Limb (tissue), 2 donors: ENCODE measurements around the gene TPPP.

ENCODE experiments used
- DNase-seq, 2 donors: peaks; one replicate each; pipeline ENCODE4 v3.0.0-alpha.2; 2016; ENCODE audit errors: extremely low spot score in 2 of 2

The TPPP gene

GRCh38 chr5:665956-666711 lies 27.0 kb downstream of the TPPP start:
- DNase-seq, result no peak

DNA sequence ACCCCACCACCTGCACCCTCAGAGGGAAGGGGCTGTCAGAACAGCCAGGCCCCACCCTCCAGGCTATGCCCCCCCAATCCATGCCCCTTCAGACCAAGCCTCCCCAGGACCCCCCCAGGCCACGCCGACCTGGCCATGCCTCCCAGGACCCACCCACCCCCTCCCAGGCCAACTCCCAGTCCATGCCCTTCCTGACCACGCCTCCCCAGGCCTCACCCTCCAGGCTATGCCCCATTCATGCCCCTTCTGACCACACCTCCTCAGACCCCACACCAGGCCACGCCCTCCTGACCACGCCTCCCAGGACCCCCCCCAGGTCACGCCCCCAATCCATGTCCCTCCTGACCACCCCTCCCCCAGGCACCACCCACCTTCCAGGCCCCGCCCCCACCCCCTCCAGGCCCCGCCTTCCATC lies 27.6 kb downstream of the TPPP start:
- DNase-seq, result no peak

- no peak for DNase-seq
These were observed 28.2 kb downstream of the TPPP start for GRCh38 chr5:664994-665360.

- DNase-seq, result no peak
These were observed 28.7 kb downstream of the TPPP start for GRCh38 chr5:664343-664993.

- DNase-seq, result no peak
These were observed 29.5 kb downstream of the TPPP start for GRCh38 chr5:663436-664342.

- DNase-seq, result no peak
These were observed 30.3 kb downstream of the TPPP start for GRCh38 chr5:662751-663435.

DNA sequence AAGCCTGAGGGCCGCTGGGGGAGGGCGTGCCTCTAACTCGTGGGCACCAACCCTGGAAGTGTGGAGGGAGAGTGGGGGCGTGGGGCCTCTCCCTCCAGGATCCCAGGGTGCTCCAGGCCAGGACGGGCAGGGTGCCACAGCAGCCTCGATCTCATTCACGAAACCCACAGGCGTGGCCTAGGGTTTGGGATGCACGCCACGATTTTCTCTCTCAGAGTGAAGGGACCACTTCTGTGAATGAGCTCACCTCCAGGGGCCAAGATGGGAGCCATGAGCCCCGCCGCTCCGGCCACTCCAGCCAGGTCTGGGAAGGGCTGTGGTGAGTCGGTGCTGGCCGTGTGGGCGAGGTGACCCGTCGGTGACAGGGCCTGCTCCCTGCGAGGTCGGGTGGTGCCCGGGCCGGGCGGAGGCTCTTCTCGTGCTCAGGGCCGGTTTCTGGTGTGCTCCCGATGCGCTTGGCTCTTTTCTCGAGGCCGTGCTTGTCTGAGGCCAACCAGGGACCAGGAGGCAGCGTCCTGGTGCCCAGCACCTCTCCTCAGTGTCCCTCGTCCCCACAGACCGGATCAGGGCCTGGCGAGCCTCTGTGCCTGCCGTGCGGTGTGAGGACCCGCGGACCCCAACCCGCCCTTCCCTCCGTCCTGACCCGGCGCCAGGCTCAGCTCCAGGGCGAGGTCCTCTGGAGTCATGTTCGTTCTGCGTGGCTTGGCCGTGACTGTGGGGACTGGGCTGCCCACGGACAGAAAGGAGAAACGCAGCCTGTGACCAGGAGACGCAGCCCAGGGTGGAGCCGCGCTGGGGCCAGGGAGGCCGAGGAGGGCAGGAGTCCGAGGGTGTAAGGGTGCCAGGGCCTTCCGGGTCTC lies 31.0 kb downstream of the TPPP start:
- DNase-seq, result no peak

GRCh38 chr5:660491-661030 lies 32.6 kb downstream of the TPPP start:
- DNase-seq, result no peak

- DNase-seq, result no peak
These were observed 33.5 kb downstream of the TPPP start for GRCh38 chr5:659496-660263.

DNA sequence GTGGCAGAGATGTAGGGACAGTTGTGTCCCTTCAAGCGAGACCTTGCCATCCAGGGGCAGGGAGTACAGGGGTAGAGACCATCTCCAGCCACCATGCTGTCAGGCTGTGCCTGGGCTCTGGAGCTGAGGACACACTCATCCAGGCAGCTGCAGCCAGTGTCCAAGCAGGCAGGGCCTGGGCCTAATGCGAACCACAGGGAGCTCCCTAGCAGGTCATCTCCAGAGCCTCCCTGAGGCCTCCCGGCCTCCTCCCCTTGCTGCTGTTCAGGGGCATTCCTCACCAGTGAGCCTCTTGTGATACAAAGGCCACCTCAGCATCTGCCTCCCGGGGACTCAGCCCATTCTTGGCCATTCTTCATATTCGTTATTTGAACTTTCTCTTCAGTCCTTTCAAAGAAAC lies 35.0 kb downstream of the TPPP start:
- DNase-seq, result no peak

GRCh38 chr5:657570-657969 lies 35.6 kb downstream of the TPPP start:
- DNase-seq, result no peak

GRCh38 chr5:655406-655805 lies 37.7 kb downstream of the TPPP start:
- DNase-seq, result no peak

GRCh38 chr5:654071-654778 lies 38.9 kb downstream of the TPPP start:
- DNase-seq, result no peak

GRCh38 chr5:652773-653350 lies 40.3 kb downstream of the TPPP start:
- no peak for DNase-seq

DNA sequence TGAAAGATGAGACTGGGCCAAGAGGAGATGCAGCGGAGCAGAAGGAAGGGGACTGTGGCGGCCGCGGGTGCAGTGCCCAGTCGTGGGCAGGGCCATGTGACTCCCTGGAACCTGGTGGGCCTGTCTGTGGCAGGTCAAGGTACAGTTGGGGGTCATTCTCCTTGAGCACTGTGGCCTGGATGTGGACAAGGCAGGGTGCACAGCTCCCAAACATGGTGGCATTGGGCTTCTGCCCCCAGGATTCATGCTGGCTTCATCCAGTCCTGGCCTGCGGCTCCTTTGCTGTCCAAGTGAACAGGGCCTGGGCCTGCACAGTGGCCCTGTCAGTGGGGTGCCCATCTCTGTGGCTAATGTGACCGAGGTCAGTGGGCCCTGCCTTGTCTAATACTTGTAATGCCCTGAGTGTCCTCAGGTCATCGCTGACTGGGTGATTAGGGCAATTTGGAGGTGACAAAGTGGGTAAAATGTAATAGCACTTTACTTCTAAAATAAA lies 41.1 kb downstream of the TPPP start:
- no peak for DNase-seq

DNA sequence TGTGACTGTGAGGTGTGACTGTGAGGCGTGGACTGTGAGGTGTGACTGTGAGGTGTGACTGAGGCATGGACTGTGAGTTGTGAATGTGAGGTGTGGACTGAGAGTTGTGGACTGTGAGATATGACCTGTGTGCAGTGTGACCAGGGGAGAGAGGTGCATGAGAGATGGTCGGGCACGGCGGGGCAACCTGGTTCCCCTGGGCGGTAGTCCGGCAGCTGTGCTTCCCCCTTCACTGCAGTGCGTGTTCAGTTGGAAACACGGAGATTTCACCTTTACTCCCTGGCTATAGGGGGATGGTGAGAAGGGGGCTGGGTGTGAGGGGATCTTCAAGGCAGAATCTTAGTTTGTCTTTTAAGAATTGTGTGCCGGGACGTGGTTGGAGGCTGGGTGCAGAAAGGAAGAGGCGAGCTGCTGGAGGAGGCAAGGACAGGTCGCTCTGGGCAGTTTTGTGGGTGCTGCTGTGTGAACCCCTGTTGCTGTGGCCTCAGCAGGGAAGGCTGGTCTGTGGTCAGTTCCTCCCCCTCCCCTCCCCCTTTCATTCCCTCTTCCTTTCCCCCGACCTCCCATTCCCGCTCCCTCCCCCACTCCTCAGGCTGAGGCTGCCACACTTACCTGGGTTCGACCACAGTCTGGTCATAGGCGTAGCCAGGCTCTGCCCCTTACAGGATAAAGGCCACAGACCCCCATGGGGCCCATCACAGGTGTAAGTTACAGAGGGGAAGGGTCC lies 41.7 kb downstream of the TPPP start:
- no peak for DNase-seq

- no peak for DNase-seq
These were observed 45.4 kb downstream of the TPPP start for GRCh38 chr5:647727-648126.

DNA sequence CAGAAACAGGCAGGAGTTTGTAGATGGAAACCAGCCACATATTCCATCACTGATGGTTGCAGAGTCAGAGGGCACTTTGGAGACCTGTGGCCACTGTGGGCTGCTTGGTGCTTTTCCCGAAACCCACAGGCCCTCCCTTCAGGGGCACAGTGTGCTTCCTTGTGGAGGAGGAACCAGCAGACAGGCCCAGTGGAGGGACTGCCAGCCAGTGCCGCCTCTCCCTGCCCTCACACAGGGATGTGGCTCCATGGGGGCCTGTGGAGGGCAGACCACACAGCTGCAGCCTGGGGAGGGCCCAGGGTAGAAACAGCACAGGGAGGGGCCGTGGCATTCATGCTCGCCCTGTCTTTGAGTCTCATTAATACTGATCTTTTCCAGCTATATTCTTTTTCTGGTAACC lies 45.8 kb downstream of the TPPP start:
- DNase-seq, result no peak
